ENCODE results near the gene WASL.

Gene WASL

DNA sequence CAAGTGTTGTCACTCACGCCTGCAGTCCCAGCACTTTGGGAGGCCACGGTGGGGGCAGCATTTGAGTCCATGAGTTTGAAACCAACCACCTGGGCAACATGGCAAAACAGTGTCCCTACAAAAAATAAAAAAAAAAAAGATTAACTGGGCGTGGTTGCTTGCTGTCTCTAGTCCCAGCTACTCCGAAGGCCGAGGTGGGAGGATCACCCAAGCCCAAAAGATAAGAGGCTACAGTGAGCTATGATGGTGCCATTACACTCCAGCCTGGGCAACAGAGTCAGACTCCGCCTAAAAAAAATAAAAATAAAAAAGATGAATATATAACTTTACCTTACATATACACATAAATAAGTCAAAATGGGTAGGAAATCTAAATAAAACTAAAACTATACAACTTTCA is 95.6 kb downstream of the WASL start:
- H3K4me3 ChIP-seq (replicated peaks in 1 of 2; ENCODE audit: low read depth in 2 of 2, low read length in 2 of 2), result no peak overlapping the region
- no peak for DNase-seq (ENCODE audit: low read depth in 2 of 2)
- no peak for TF ChIP-seq CTCF (IDR thresholded peaks at IDR 0.05; ENCODE audit: low read depth, low read length)

DNA sequence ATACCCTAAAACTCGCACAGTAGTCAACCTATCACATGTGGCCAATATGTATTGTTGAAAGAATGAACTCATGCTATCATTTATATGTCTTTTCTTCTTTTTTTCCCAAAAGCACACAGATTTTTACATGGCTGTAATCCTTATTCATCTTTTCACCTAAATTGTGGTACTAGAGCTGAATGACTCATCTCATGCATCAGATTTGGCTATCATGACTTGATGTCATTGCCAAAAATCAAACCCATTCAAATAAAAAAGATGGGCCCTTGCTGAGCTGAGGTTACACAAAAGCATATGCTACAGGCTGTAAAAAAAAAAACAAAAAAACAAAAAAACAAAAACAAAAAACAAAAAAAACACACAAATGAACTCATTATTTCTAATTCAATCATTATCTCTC is 96.4 kb downstream of the WASL start:
- no peak for DNase-seq (ENCODE audit: low read depth in 2 of 2)
- H3K4me3 ChIP-seq (replicated peaks in 1 of 2; ENCODE audit: low read depth in 2 of 2, low read length in 2 of 2), result no peak overlapping the region
- no peak for TF ChIP-seq CTCF (IDR thresholded peaks at IDR 0.05; ENCODE audit: low read depth, low read length)

DNA sequence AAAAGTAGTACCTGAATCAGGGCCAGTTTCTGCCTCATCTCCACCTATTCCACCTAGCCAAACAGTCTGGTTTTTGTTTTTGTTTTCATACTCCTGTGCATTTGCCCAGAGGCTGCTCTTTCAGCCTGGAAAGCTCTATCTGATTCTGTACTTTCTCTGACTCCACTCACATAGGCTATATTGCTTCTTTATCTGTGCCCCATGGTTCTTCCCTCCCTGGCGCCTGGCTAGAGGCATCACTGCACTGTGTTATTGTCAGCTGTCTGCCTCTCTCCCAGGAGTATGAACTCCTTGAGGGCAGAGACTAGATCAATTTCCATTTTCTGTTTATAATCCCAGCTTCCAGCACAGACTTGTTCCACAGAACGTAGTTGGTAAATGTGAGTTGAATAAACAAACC is 98.2 kb downstream of the WASL start:
- no peak for TF ChIP-seq CTCF (IDR thresholded peaks at IDR 0.05; ENCODE audit: low read depth, low read length)
- no peak overlapping the region for H3K4me3 ChIP-seq (replicated peaks in 1 of 2; ENCODE audit: low read depth in 2 of 2, low read length in 2 of 2)
- DNase-seq (ENCODE audit: low read depth in 2 of 2), result no peak

GRCh38 chr7:123649964-123650363 is 98.8 kb downstream of the WASL start:
- no peak overlapping the region for H3K4me3 ChIP-seq (replicated peaks in 1 of 2; ENCODE audit: low read depth in 2 of 2, low read length in 2 of 2)
- no peak for TF ChIP-seq CTCF (IDR thresholded peaks at IDR 0.05; ENCODE audit: low read depth, low read length)
- DNase-seq (ENCODE audit: low read depth in 2 of 2), result peak; percentile 50 to 63

DNA sequence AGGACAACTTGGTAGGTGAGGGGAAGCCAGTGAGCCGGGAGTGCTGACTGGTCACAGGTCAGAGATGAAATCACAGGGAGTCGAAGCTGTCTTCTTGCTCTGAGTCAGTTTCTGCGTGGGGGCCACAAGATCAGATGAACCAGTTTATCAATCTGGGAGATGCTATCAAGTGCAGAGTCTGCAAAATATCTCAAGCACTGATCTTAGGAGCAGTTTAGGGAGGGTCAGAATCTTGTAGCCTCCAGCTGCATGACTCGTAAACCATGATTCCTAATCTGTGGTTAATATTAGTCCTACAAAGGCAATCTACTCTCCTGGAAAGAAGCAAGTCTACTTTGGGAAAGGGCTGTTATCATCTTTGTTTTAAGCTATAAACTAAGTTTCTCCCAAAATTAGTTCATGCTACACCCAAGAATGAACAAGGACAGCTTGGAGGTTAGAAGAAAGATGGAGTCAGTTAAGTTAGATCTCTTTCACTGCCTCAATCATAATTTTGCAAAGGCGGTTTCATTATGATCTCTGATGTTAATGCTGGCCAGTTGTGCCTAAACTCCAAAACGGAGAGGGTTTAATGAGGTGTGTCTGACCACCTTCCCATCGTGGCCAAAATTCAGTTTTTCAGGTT is 101.6 kb downstream of the WASL start:
- no peak for TF ChIP-seq CTCF (IDR thresholded peaks at IDR 0.05; ENCODE audit: low read depth, low read length)
- H3K4me3 ChIP-seq (replicated peaks in 1 of 2; ENCODE audit: low read depth in 2 of 2, low read length in 2 of 2), result no peak overlapping the region

DNA sequence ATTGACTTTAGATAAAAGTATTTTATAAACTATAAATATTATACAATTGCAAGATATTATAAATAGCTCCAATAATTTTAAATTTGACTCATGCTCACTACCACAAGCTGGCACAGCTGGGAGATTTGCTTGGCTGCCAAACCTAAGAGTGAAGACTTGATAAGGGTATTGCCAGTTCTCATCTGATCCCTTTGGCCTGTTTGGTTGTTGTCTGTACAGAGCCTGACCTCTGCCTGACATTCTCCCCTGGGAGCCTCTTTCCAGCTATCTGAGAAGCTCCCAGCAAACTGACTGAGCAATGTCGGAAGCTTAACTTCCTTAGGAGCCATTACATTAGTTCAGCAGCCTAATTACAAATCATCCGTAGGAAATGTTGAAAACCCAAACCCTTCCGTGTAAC is 103.3 kb downstream of the WASL start:
- no peak overlapping the region for H3K4me3 ChIP-seq (replicated peaks in 1 of 2; ENCODE audit: low read depth in 2 of 2, low read length in 2 of 2)
- TF ChIP-seq CTCF (IDR thresholded peaks at IDR 0.05; ENCODE audit: low read depth, low read length), result no peak
- DNase-seq (ENCODE audit: low read depth in 2 of 2), result peak in 1 of 2 donors; percentile 33

More for the DNA sequence above, 101.6 kb downstream of the WASL start:
- no peak for DNase-seq (ENCODE audit: low read depth in 2 of 2)

Measured in cardiac fibroblast (primary cell).